GM19238 (cell line): ENCODE data around the gene ASB18.
"Not testable (repeated sequence)": the region's sequence is repeated elsewhere in the genome, so short reads cannot be mapped to it uniquely, and the experiment has no call there.

Experiments
- DNase-seq: peaks from one replicate; pipeline ENCODE4 v3.0.0; 2011; ENCODE audit warnings: low spot score; ENCODE audit not compliant: insufficient read length

ASB18 gene

DNA sequence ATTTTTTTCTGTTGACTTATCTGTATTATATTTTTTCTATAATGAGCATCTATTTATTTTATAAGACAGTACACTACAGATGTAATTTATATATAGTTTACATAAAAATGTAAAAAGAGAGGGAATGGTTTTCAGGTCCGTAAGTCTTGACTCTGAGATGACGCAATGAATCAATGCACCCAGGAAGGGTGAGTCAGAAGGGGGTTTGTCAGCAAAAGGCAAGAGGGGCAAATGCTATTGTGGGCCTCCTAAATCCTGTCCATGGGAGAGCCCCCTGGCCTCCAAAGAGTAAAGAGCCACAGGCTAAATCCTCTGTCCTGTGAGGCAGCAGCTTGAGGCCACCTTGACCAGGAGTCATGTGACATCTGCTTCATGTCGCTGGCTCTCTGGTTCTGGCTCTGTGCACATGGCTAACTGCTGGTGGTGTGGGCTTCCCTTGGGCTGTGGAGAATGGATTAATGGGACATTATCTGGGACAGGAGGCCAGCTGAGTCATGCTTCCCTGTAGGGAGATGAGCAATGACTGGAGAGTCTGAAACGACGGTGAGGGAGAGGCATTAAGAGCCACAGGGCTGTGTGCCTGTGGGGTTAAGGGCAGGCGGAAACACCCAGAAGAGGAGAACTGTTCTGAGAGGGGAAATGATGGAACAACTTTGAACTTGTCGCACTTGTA lies 22.8 kb upstream of the ASB18 start:
- no peak for DNase-seq

DNA sequence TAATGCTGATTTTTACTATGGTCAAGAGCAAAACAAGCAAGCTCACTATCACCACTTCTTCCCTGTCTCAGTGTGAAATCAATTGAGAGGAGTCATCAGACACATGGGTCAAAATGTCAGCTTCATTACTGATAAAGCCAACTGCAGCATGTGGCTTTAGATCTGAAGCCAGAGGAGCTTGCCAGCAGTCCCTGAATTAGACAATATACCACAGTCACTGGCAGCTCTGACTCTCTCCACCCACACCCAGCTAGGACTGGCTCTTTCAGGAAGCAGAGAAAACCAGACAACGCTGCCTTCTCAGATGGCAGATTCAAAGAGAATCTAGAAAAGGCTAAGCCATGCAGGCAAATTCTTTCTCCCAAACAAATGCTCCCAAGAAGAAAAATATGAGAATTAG lies 20.0 kb upstream of the ASB18 start:
- DNase-seq = no peak

DNA sequence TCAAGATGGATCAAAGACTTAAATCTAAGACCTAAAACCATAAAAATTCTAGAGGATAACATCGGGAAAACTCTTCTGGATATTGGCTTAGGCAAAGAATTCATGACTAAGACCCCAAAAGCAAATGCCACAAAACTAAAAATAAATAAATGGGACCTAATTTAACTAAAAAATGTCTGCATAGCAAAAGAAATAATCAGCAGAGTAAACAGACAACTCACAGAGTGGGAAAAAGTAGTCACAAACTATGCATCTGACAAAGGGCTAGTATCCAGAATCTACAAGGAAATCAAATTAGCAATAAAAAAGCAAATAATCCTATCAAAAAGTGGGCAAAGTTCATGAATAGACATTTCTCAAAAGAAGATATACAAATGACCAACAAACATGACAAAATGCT lies 18.2 kb upstream of the ASB18 start:
- no peak for DNase-seq

DNA sequence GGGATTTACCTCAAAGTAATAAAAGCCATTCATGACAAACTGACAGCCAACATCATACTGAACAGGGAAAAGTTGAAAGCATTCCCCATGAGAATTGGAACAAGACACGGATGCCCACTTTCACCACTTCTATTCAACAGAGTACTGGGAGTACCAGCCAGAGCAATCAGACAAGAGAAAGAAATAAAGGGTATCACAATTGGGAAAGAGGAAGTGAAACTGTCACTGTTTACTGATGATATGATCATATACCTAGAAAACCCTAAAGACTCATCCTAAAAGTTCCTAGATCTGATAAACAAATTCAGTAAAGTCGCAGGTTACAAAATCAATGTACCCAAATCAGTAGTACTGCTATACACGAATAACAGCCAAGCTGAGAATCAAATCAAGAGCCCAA lies 17.2 kb upstream of the ASB18 start:
- DNase-seq = no peak

DNA sequence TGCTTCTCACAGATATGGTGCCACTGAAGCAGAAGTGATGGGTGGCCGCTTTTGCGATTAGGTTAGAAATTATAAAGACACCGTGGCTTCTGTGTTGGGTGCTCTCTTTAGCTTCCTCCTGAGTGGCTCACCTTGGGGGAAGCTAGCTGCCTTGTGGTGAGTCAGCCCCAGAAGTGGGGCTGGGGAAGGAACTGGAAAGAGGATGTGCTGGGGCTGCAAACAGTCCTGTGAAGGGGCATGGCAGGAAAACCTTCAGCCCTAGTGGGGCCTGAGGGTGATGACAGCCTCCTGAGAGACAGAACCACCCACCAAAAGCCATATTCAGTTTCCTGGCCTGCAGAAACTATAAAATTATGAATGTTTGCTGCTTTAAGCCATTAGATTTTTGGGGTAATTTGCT lies 8.9 kb upstream of the ASB18 start:
- no peak for DNase-seq

DNA sequence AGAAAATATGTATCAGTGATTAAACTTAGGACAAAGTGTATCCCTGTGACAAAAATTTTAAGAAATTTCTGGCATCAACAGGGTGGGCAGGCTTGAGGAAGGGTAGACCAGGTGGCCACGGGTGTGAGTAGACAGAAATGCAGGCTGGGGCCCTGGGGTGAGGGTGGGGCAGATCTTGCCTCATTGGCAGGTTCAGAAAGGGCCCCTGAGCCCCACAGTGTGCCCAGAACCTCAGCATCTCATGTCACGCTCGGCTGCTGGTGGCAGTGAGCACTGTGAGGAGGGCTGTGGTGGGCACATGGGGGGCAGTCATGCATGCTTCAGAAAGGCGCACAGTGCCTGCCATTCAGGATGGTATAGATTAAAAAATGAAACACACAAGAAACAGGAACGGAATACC lies 7.6 kb upstream of the ASB18 start:
- no peak for DNase-seq

DNA sequence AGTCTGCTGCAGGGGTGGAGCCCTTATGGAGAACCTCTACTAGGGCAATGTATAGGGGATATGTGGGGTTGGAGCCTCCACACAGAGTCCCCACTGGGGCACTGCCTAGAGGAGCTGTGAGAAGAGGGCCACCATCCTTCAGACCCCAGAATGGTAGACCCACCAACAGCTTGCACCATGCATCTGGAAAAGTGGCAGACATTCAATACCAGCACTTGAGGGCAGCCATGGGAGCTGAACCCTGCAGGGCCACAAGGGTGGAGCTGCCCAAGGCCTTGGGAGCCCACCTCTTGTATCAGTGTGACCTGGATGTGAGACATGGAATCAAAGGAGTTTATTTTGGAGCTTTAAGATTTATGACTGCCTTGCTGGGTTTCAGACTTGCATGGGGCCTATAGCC lies 5.7 kb upstream of the ASB18 start:
- DNase-seq = not testable (repeated sequence)

DNA sequence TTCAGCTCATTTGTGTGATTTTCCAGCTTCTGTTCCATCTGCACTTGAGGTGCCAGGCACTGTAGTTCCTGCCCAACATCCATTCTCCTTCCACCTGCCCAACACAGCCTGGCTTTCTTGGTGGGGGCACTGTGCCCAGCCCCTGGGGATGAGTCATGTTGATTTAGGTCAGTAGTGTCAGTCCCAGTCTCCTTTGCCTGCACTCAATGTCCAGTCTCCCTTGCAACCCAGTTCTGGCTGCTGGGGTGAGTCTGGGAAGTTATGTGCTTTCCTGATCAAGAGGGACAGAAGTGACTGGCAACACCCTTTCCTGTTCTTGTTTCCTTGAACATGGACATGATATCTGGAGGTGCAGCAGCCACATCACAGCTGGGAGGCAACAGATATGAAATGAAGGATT lies 1.5 kb upstream of the ASB18 start:
- DNase-seq = no peak

DNA sequence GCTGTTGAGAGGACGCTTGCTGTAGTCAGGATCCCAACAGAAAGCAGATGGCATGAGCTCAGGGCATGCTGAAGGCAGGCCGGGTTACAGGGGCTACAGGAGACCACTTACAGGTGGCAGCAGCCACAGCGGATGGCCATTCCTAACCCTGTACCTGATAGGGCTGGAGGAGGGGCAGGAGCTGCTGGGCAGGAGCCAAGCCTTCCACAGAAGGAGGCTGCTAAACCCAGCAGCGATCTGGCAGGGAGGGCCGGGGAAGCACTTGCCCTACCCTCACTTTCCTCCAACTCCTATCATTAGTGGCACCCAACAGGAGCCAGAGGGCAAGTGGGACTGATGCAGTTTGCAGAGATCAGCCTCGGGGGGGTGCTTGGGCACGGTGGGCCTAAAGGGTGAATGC lies 2.0 kb downstream of the ASB18 start:
- no peak for DNase-seq

DNA sequence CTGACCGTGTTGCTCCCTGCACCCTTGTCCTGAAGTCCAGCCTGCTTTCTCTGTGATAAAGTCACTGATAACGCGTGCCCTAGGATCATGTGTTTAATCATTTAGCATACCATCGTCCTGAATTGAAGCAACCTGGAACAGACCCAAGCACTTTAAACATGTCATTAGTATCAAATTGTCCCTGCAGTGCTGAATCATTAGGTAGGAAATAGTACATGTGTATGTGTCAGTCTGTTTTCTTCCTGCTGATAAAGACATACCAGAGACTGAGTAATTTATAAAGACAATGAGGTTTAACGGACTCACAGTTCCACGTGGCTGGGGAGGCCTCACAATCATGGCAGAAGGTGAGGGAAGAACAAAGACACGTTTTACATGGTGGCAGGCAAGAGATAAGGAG lies 2.8 kb downstream of the ASB18 start:
- DNase-seq = no peak

DNA sequence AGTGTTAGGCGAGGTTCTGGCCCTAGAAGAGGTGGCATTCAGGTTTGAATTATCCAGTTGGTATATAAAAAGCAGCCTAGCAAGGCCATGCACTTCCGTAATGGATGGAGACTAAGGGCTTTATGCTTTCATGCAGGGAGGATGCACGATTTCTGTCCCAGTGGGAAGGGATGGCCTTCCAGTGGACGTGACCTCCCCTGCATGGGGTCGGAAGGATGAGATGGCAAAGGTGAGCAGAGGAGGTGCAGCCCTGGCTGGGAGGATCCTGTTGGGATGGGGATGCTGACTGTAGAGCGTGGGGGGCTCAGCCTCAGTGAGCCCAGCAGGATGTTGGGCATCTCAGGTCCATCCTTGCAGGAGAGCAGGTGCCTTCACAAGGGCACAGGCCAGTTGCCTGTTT lies 4.8 kb downstream of the ASB18 start:
- no peak for DNase-seq

DNA sequence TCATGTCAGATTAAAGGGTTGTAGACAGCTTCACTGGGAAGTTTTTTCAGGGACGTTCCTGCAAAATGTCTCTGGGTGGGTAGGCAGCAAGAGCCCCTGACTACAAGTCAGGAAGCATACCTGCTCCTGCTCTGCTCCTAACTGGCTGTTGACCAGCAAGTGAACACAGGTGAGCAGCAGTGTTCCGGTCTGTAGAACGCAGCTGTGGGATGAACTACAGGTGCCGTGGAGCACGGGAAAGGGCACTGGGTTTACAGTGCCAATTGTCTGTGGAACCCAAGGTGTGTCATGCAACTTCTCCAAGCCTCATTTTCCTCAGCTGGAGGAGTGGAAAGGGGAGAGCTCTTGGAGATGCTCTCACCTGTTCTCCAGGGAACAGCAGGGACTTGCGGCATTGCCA lies 6.6 kb downstream of the ASB18 start:
- no peak for DNase-seq

DNA sequence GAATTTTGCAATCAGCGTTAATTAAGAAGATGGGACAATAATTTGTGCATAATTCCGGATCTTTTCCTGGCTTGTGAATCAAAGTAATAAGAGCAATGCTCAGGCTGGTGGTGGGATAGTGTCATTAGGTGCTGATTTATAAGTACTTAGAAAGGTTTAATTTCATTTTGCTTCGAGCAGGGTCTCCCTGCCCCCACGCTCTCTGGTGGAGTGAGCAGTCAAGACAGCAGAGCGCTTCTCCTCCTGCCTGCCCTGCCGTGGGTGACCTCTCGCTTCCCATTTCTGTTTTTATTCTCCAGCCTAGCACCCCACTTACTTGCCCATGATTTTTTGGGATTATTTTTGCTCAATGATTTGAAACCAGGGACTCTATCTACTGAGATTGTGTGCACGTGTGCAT lies 7.1 kb downstream of the ASB18 start:
- DNase-seq = no peak

DNA sequence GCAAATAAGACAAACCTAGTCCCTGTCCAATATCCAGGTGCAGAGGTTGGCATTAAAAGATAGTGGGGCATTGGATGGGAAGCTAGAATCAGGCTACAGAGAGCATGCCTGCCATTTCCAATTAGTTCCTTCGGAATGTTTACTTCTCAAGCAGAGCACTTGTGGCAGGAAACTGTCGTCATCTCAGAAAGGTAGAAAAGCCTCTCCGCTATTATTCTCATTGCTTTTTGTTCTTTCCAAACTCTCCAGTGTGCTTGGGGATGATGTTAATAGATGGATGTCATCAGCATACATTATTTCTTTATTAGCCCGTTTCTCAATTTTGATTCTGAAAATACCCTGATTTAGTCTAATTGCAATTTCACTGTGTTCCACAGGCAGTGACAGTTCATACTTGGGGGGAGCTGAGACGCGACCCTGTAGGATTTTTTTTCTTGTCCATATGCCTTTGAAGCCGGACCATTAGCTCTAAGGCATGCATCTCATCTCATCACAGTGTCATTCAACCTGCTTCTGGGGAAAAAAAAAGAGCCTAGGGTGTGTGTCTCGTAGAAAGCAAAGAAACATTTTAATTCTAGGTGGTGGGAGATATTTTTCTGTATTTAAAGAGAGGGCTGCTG lies 7.7 kb downstream of the ASB18 start:
- no peak for DNase-seq

DNA sequence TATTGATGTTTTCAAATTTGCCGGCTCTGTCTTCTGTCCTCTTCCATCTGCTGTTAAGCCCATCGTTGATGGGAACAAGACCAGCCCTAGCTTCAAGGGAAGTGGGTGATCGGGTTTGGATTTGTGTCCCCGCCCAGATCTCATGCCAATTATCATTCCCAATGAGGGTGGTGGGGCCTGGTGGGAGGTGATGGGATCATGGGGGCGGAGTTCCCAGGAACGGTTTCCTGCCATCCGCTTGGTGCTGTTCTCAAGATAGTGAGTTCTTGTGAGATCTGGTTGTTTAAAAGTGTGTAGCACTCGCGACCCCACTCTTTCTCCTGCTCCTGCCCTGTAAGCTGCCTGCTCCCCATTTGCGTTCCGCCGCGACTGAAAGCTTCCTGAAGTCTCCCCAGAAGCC lies 9.5 kb downstream of the ASB18 start:
- DNase-seq = no peak

DNA sequence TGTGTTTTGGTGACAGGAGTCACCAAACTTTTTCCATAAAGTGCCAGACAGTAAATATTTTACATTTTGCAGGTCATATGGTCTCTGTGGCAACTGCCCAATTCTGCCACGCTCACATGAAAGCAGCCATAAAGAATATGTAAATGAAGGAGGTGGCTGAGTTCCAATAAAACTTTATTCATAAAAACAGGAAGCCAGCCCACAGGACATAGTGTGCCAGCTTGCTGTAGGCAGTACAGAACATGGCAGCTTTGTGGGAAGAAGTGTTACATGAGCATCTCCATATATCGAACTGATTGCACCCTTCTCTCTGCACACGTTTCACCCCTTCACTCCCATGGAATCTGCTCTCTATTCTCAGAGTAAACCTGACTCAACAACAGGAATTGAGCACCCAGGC lies 10.2 kb downstream of the ASB18 start:
- DNase-seq = no peak

DNA sequence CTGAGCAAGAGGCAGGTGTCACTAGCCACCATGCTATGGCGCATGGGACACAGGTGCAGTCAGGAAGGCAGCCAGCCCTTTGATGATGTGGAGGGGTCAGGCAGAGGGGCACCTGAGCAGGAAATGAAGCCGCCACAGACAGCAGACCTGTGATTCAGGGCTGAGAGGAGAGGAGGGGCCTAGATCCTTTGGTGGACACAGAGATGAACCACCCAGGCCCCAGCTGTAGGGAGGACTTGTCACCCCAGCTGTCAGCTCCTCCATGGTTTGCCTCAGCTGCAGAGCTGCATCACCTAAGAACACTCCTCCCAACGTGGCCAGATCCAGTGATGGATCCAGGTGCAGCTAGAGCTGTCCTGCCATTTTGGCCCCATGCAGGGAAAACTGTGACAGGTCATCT lies 11.6 kb downstream of the ASB18 start:
- DNase-seq = no peak

DNA sequence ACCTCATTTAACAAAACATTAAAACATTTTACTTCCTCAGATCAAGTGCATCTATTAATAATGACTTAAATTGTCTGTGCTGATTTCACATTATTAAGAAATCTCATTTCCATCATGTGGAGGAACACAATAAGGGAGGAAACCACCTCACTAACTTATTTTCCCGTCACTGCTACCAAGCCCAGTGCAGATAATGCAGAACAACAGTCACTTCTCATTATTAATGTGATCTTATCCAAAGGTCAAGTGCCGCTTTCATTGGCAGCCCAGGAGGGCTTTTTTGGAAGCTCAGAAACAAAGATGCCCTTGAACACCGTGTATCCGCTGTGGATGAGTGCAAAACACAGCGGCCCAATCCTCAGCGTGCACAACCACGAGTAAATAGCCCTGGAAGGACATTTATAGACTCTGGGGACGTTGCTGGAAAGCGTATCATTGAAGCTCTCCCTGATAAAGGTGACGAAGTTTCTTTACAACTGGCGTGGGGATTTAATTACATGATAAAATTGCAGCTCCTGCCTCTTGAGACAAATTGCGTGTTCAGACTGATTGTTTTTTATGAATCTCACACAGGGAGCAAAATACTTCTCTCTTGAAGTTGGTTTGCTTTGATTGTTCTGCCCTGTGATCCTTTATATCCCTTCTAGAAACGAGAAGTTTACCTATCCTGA lies 13.2 kb downstream of the ASB18 start:
- DNase-seq = no peak

DNA sequence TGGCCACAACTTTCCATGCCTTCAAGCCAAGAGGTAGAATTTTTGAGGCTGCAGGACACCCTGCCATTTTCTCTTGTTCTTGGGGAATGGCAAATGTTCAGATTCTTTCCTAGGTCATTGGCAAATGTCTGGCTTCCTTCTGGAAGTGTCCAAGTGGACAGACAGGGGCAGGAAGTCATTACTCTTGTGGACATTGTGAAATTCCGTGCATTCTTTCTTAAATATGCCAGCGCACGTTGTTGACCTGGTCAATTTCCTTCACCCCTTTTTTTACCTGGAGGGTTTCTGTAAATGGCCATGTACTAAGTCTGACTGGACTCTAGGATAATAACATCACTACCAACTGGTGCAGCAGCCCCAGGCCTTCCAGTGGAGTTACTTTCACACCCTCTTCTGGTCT lies 13.9 kb downstream of the ASB18 start:
- no peak for DNase-seq

DNA sequence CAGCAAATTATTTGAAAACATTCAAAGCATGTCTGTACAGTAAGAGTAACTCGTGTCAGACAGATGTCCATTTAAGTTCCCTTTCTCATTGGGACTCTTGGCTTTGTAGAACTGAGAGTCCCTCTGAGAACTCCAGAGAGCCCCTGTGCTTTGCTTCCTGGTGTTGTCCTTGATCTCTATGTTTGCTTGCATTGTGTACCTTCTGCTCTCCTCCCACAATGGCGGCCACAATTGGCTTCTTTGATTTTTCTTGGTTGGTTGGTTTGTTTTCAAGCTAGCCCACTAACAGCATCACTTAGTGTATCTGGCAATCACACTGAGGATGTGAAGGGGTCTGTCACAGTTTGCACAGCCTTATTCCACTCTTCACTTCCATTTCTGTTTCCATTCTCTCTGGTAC lies 15.1 kb downstream of the ASB18 start:
- DNase-seq = no peak

DNA sequence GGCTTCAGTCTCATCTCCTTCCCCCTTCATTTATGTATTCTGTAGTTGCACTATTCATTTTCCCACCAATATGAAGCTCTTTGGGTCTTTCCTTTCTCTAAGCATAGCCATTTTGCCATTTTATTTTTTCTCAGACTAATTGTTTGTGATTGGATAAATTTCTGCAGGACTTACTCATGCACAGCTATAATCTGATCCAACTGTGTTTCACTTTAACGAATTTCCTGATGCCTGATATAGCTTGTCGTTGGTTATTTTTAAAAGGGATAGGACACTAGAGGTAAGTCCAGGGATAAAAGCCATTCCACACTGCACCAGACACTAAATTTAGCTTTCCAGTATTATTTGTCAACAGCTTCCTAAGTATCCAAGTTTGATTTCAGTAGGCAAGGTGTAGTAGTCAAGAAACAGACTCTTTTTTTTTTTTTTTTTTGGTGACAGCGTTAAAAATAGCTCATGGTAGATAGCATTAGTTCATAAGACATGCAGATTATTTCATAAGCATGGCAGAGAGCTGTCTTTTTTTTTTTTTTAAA lies 17.4 kb downstream of the ASB18 start:
- DNase-seq = no peak

DNA sequence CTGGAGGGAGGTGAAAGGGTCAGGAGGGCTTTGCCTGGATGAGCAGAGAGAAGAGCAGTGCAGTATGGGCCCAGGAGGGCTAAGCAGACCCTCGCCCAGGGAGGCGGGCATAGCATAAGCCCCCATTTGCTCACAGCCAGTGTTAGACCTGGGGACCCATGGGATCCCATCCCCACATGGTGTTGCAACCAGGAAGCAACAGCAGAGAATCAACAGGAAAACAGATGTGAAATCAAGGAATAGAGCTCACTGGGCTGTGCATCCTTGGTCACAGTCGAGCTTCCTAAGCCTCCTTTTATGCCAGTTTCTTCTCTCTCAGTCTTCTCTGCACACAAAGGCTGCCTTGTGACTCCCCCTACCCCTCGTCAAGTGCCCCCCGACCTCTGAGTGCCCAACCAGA lies 19.9 kb downstream of the ASB18 start:
- DNase-seq = no peak

DNA sequence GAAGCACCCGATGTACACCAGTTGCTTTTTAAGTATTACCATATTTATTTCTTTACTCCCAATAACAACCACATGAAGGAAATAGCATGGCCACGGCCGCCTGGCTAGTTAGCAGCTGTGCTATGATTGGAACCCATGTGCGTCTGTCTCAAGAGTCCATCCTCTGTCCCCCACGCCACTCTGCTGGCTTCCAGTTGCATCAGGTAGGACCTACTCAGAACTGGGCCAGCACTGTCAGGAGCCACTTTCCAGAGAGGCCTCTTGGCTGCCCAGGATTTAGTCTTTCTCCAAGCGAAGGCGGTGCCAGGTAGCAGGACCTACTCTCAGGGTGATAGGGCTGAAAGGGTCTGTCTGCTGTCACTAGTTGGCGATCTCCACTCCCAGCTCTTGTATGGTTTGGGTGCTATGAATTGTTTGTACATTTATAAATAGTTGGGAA lies 22.1 kb downstream of the ASB18 start:
- DNase-seq = no peak
